CD14-positive monocyte (primary cell): Measurements from ENCODE around the gene P2RX2. TPM values are rescaled to one million over a fixed set of nuclear protein-coding genes. Genes with fewer than 3 reads are reported as not detected.

Experiments used
- DNase-seq, 3 donors: peaks; one replicate each; pipeline ENCODE4 v3.0.0-alpha.2; 2011 to 2022
- H2AFZ ChIP-seq: 2 replicates; pipeline ENCODE4 v1.6.0; 2012; ENCODE audit warnings: mild to moderate bottlenecking, low read depth, low read length, inconsistent platforms; ENCODE audit not compliant: insufficient read depth, poor library complexity, severe bottlenecking
- H3K27ac ChIP-seq, 2 donors: 1 replicate in 1 of 2; 2 replicates in 1 of 2; pipeline ENCODE4 v1.5.1; 2012 to 2013; ENCODE audit warnings: low read length in 2 of 2, control low read depth in 1 of 2, inconsistent platforms in 1 of 2, low read depth in 1 of 2, mild to moderate bottlenecking in 1 of 2
- H3K27me3 ChIP-seq, 2 donors: one replicate each; pipeline versions ENCODE4 v1.6.0 to v1.6.1; 2011 to 2013; ENCODE audit warnings: low read length in 2 of 2; ENCODE audit not compliant: control insufficient read depth in 2 of 2, insufficient read depth in 2 of 2
- H3K36me3 ChIP-seq, 2 donors: replicated peaks in 1 of 2; 1 replicate in 1 of 2; 2 replicates in 1 of 2; pipeline versions ENCODE4 v1.5.1 to v1.6.1; 2012 to 2013; ENCODE audit warnings: low read length in 2 of 2, control low read depth in 1 of 2, inconsistent platforms in 1 of 2, mild to moderate bottlenecking in 1 of 2; ENCODE audit not compliant: insufficient read depth in 2 of 2, control insufficient read depth in 1 of 2
- H3K4me1 ChIP-seq, 2 donors: 1 replicate in 1 of 2; 2 replicates in 1 of 2; pipeline versions ENCODE4 v1.5.1 to v1.6.1; 2012 to 2013; ENCODE audit warnings: low read length in 2 of 2, control low read depth in 1 of 2, inconsistent platforms in 1 of 2, mild to moderate bottlenecking in 1 of 2, moderate library complexity in 1 of 2; ENCODE audit not compliant: insufficient read depth in 2 of 2, control insufficient read depth in 1 of 2
- H3K4me2 ChIP-seq: replicated peaks from 2 replicates; pipeline ENCODE3; 2012; ENCODE audit warnings: low read length, moderate library complexity, mild to moderate bottlenecking; ENCODE audit not compliant: poor library complexity, severe bottlenecking; ENCODE audit errors: extremely low read depth
- H3K4me3 ChIP-seq, 3 experiments: fragments of 200-600 bp in 1 of 3; sonication (generic) in 1 of 3; replicated peaks in 1 of 3; 1 replicate in 2 of 3; 2 replicates in 1 of 3; pipeline ENCODE4 v1.5.1; 2011 to 2013; ENCODE audit warnings: low read length in 3 of 3, mild to moderate bottlenecking in 3 of 3, control low read depth in 2 of 3, low read depth in 2 of 3, inconsistent platforms in 1 of 3, moderate library complexity in 1 of 3
- H3K79me2 ChIP-seq: 2 replicates; pipeline ENCODE4 v1.6.0; 2012; ENCODE audit warnings: mild to moderate bottlenecking, control low read depth, inconsistent platforms, low read length, moderate library complexity; ENCODE audit not compliant: insufficient read depth
- H3K9ac ChIP-seq: 2 replicates; pipeline ENCODE4 v1.6.0; 2017; ENCODE audit warnings: low read length, mild to moderate bottlenecking; ENCODE audit not compliant: insufficient read depth, poor library complexity, severe bottlenecking
- H3K9me3 ChIP-seq, 2 donors: replicated peaks in 1 of 2; 1 replicate in 1 of 2; 2 replicates in 1 of 2; pipeline versions ENCODE4 v1.5.1 to v1.6.1; 2012 to 2013; ENCODE audit warnings: low read length in 2 of 2, control low read depth in 1 of 2; ENCODE audit not compliant: control insufficient read depth in 1 of 2, insufficient read depth in 1 of 2
- H4K20me1 ChIP-seq: 2 replicates; pipeline ENCODE4 v1.6.0; 2012; ENCODE audit warnings: mild to moderate bottlenecking, low read length, control low read depth, moderate library complexity; ENCODE audit not compliant: insufficient read depth
- H3K27ac Mint-ChIP-seq, 7 donors: one replicate each; pipeline ENCODE4 v1.8.0; 2020; ENCODE audit warnings: mild to moderate bottlenecking in 7 of 7, mixed read lengths in 7 of 7, moderate library complexity in 6 of 7, inconsistent platforms in 2 of 7
- H3K27me3 Mint-ChIP-seq, 3 donors: one replicate each; pipeline ENCODE4 v1.8.0; 2021 to 2022; ENCODE audit warnings: low read depth in 3 of 3, mild to moderate bottlenecking in 3 of 3, mixed read lengths in 3 of 3, moderate library complexity in 3 of 3, inconsistent platforms in 1 of 3
- H3K36me3 Mint-ChIP-seq, 2 donors: one replicate each; pipeline ENCODE4 v1.8.0; 2020; ENCODE audit warnings: mixed read lengths in 2 of 2, inconsistent platforms in 1 of 2, mild to moderate bottlenecking in 1 of 2
- H3K4me1 Mint-ChIP-seq: one replicate; pipeline ENCODE4 v1.8.0; 2020; ENCODE audit warnings: mild to moderate bottlenecking, mixed read lengths
- H3K4me3 Mint-ChIP-seq, 2 donors: one replicate each; pipeline ENCODE4 v1.8.0; 2020; ENCODE audit warnings: mild to moderate bottlenecking in 2 of 2, mixed read lengths in 2 of 2, moderate library complexity in 1 of 2
- H3K9me3 Mint-ChIP-seq, 7 donors: one replicate each; pipeline ENCODE4 v1.8.0; 2020 to 2022; ENCODE audit warnings: mixed read lengths in 7 of 7, mild to moderate bottlenecking in 6 of 7, moderate library complexity in 6 of 7, inconsistent platforms in 2 of 7
- CTCF ChIP-seq: fragments of 200-600 bp; IDR thresholded peaks from one replicate; pipeline ENCODE4 v1.8.0; 2022; ENCODE audit warnings: antibody characterized with exemption, mild to moderate bottlenecking
- WGBS: methylation state at CpG from one replicate; pipeline ENCODE4 v1.1.5; 2013; ENCODE audit warnings: missing lambda C conversion rate; ENCODE audit not compliant: insufficient coverage; 5-methylcytosine and 5-hydroxymethylcytosine counted together
- intact Hi-C, 2 donors: fragments of 100-400 bp; cut with micrococcal nuclease; formaldehyde crosslinking; loops; one replicate each; pipeline versions ENCODE4 v1.15.0 to v1.15.1; 2023
- polyA plus RNA-seq, 3 donors: library from polyadenylated mRNA; depleted of rRNA in 1 of 3; unstranded in 2 of 3; stranded (reverse) in 1 of 3; fragments of 300-500 nt in 2 of 3; fragments of >200 nt in 1 of 3; fragmentation: Illumina TruSeq in 2 of 3; gene quantifications; 1 replicate in 2 of 3; 2 replicates in 1 of 3; pipeline ENCODE4 v1.2.3, GENCODE V29; 2012 to 2021

P2RX2 gene
- polyA plus RNA-seq, 3 donors = not detected

GRCh38 chr12:132578118-132578517 lies 40.5 kb upstream of the P2RX2 start:
- Histone ChIP-seq H3K4me1 (no peaks in the 10 kb centered on the region), H3K9me3 (peaks cover 0 to 9% of the 10 kb centered on the region in 2 donors), H3K36me3 (peaks cover 49 to 61% of the 10 kb centered on the region in 2 donors), H3K4me2 (no peak overlapping the region), H3K9ac (no peak overlapping the region), H3K27ac (no peak overlapping the region), H3K4me3 (no peak overlapping the region), H4K20me1 (no peaks in the 10 kb centered on the region), H2AFZ (no peak overlapping the region), H3K79me2 (no peaks in the 10 kb centered on the region), H3K27me3 (no peaks in the 10 kb centered on the region)
- Mint-ChIP-seq H3K4me1 (no peaks in the 10 kb centered on the region), H3K9me3 (peaks cover 0 to 4% (median 0%) of the 10 kb centered on the region in 7 donors), H3K27ac (peak overlapping the region in 2 of 7 donors; percentile 11 to 44), H3K4me3 (no peak overlapping the region), H3K36me3 (peaks cover 36 to 74% of the 10 kb centered on the region in 2 donors), H3K27me3 (peaks cover 0 to 1% (median 0%) of the 10 kb centered on the region in 3 donors)
- no peak for TF ChIP-seq CTCF
- WGBS = 95% methylated on average over 8 of the region's 11 CpGs
- no peak for DNase-seq
- intact Hi-C loops = no loop called here

- Histone ChIP-seq H3K36me3 (peaks cover 46 to 61% of the 10 kb centered on the region in 2 donors), H3K27me3 (no peaks in the 10 kb centered on the region), H3K79me2 (no peaks in the 10 kb centered on the region), H4K20me1 (no peaks in the 10 kb centered on the region), H3K27ac (no peak overlapping the region), H3K9me3 (peaks cover 0 to 9% of the 10 kb centered on the region in 2 donors), H3K9ac (no peak overlapping the region), H3K4me2 (no peak overlapping the region), H3K4me1 (no peaks in the 10 kb centered on the region), H3K4me3 (no peak overlapping the region), H2AFZ (no peak overlapping the region)
- Mint-ChIP-seq H3K27me3 (no peaks in the 10 kb centered on the region), H3K4me3 (no peak overlapping the region), H3K9me3 (peaks cover 0 to 6% (median 0%) of the 10 kb centered on the region in 7 donors), H3K4me1 (no peaks in the 10 kb centered on the region), H3K36me3 (peaks cover 39 to 72% of the 10 kb centered on the region in 2 donors), H3K27ac (peak overlapping the region in 1 of 7 donors; percentile 61)
- TF ChIP-seq CTCF = no peak
- intact Hi-C loops = no loop called here
- no peak for DNase-seq
- WGBS = 88% methylated on average over 8 of the region's 11 CpGs
These were observed 39.8 kb upstream of the P2RX2 start for GRCh38 chr12:132578826-132579225.
